ENCODE results near the gene FHAD1.

DNA sequence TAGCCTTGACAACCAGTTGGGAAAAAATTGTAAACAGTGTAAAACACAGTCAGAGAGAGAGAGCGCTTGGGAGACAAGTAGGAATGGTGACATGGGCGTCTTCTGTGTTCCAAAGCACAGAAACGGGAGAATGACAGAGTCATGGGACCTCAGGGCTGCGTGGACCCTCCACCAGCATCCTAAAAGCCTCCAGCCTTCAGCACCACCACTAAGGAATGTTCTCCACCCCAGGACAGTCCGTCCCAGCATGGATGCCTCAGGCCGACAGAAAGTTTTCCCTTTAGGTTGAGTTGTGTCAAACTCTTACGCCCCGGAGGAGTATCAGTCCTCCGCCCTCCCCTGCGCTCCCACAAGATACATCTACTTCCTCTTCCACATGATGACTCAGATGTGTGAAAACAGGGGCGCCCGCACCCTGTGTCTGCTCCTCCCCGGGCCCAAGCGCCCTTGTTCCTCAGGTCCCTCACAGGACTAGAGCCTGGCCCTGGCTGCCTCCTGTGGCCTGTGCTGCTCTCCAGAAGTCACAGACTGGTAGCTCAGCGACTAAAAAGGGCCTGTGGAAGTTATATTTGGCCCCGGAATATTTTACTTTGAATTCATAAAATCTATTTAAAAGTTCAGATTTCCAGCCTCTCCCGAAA lies 98.8 kb downstream of the FHAD1 start:
- TF ChIP-seq, protein P1, sequence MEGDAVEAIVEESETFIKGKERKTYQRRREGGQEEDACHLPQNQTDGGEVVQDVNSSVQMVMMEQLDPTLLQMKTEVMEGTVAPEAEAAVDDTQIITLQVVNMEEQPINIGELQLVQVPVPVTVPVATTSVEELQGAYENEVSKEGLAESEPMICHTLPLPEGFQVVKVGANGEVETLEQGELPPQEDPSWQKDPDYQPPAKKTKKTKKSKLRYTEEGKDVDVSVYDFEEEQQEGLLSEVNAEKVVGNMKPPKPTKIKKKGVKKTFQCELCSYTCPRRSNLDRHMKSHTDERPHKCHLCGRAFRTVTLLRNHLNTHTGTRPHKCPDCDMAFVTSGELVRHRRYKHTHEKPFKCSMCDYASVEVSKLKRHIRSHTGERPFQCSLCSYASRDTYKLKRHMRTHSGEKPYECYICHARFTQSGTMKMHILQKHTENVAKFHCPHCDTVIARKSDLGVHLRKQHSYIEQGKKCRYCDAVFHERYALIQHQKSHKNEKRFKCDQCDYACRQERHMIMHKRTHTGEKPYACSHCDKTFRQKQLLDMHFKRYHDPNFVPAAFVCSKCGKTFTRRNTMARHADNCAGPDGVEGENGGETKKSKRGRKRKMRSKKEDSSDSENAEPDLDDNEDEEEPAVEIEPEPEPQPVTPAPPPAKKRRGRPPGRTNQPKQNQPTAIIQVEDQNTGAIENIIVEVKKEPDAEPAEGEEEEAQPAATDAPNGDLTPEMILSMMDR (IDR thresholded peaks at IDR 0.05), result no peak
- no peak for TF ChIP-seq POLR2A (IDR thresholded peaks at IDR 0.05)

Measured in prostate gland (tissue), 2 donors.